ENCODE results near the gene HCN4. TPM values are rescaled to one million over a fixed set of nuclear protein-coding genes. Genes with fewer than 3 reads are reported as not detected.

The HCN4 gene
- total and polyA plus RNA-seq, 4 donors: not detected

DNA sequence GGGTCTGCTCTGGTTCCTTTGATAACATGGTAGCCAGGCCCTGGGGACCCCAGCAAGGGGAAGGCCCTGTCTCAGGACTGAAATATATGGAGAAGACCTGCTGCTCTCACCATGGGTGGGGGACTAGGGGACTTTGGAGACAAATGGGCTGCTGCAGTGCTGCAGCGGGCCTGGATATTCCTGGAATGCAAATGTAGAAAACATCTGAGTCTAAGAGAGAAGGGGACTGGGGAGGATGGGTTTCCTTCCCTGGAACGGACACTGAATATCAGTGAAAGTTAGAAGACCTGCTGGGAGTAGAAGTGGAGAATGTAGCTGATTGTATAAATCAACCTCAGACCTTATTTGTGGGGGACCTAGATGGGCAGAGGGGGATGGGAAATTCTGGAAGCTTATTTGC is 3.1 kb upstream of the HCN4 start:
- Histone ChIP-seq H3K27ac (ENCODE audit: low read depth in 1 of 2, low read length in 2 of 2) (no peak overlapping the region), H3K4me3 (ENCODE audit: low read depth in 1 of 3, low read length in 3 of 3) (no peak overlapping the region), H3K9me3 (ENCODE audit: control insufficient read depth in 4 of 4, low read length in 3 of 4) (no peaks in the 10 kb centered on the region), H3K27me3 (ENCODE audit: control insufficient read depth in 4 of 4, insufficient read depth in 4 of 4, low read length in 3 of 4) (peaks cover 2 to 7% (median 3%) of the 10 kb centered on the region in 4 donors), H3K9ac (ENCODE audit: low read depth in 1 of 2, low read length in 2 of 2) (no peak overlapping the region), H3K4me1 (ENCODE audit: control insufficient read depth in 4 of 4, insufficient read depth in 4 of 4, low read length in 3 of 4) (peaks cover 2 to 18% (median 5%) of the 10 kb centered on the region in 4 donors), H3K36me3 (ENCODE audit: control insufficient read depth in 4 of 4, insufficient read depth in 3 of 4, low read depth in 1 of 4, low read length in 3 of 4) (no peaks in the 10 kb centered on the region)
- WGBS: 61% methylated on average over 2 of the region's 2 CpGs
- no peak for DNase-seq (ENCODE audit: low spot score)
- TF ChIP-seq NR2F2 (IDR thresholded peaks at IDR 0.05) (no peak), ZBTB33 (IDR thresholded peaks at IDR 0.05) (no peak), REST (IDR thresholded peaks at IDR 0.05) (no peak), RAD21 (IDR thresholded peaks at IDR 0.05) (no peak), SP1 (IDR thresholded peaks at IDR 0.05) (no peak), JUND (IDR thresholded peaks at IDR 0.05) (no peak), YY1 (IDR thresholded peaks at IDR 0.05) (no peak), HNF4A (conservative IDR thresholded peaks at IDR 0.05) (no peak), FOXA1 (IDR thresholded peaks at IDR 0.05) (no peak), RXRA (IDR thresholded peaks at IDR 0.05) (no peak), TAF1 (conservative IDR thresholded peaks at IDR 0.05) (no peak), EGR1 (IDR thresholded peaks at IDR 0.05; ENCODE audit: low read depth in 2 of 2) (no peak), HNF4G (IDR thresholded peaks at IDR 0.05) (no peak)
- TF ChIP-seq, protein P1, sequence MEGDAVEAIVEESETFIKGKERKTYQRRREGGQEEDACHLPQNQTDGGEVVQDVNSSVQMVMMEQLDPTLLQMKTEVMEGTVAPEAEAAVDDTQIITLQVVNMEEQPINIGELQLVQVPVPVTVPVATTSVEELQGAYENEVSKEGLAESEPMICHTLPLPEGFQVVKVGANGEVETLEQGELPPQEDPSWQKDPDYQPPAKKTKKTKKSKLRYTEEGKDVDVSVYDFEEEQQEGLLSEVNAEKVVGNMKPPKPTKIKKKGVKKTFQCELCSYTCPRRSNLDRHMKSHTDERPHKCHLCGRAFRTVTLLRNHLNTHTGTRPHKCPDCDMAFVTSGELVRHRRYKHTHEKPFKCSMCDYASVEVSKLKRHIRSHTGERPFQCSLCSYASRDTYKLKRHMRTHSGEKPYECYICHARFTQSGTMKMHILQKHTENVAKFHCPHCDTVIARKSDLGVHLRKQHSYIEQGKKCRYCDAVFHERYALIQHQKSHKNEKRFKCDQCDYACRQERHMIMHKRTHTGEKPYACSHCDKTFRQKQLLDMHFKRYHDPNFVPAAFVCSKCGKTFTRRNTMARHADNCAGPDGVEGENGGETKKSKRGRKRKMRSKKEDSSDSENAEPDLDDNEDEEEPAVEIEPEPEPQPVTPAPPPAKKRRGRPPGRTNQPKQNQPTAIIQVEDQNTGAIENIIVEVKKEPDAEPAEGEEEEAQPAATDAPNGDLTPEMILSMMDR (IDR thresholded peaks at IDR 0.05; ENCODE audit: low read depth, low read length, missing input control): no peak
- TF ChIP-seq, protein P2, sequence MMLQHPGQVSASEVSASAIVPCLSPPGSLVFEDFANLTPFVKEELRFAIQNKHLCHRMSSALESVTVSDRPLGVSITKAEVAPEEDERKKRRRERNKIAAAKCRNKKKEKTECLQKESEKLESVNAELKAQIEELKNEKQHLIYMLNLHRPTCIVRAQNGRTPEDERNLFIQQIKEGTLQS (IDR thresholded peaks at IDR 0.05): no peak
- TF ChIP-seq, protein P3, sequence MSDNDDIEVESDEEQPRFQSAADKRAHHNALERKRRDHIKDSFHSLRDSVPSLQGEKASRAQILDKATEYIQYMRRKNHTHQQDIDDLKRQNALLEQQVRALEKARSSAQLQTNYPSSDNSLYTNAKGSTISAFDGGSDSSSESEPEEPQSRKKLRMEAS (IDR thresholded peaks at IDR 0.05): no peak

DNA sequence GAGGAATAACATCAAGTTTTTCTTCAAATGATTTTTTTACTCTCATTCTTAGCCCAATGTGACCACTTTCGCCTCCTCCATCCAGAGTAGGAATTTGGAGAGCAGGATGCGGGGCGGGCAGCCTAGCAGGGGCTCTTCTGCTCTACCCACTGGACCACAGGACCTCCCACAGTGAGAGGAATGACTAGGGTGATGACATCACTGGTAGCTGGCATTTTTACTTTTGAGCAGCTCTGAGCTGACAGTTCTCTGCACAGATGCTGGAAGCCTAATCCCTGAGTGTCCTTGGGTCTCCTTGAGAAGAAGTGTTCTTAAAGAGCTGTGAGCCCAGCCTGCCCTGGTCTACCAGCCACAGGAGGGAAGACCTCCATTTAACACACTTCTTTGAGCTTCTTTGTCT is 1.4 kb upstream of the HCN4 start:
- Histone ChIP-seq H3K4me1 (ENCODE audit: control insufficient read depth in 4 of 4, insufficient read depth in 4 of 4, low read length in 3 of 4) (peaks cover 2 to 18% (median 5%) of the 10 kb centered on the region in 4 donors), H3K4me3 (ENCODE audit: low read depth in 1 of 3, low read length in 3 of 3) (no peak overlapping the region), H3K9ac (ENCODE audit: low read depth in 1 of 2, low read length in 2 of 2) (no peak overlapping the region), H3K36me3 (ENCODE audit: control insufficient read depth in 4 of 4, insufficient read depth in 3 of 4, low read depth in 1 of 4, low read length in 3 of 4) (no peaks in the 10 kb centered on the region), H3K27ac (ENCODE audit: low read depth in 1 of 2, low read length in 2 of 2) (no peak overlapping the region), H3K9me3 (ENCODE audit: control insufficient read depth in 4 of 4, low read length in 3 of 4) (no peaks in the 10 kb centered on the region), H3K27me3 (ENCODE audit: control insufficient read depth in 4 of 4, insufficient read depth in 4 of 4, low read length in 3 of 4) (peaks cover 2 to 7% (median 5%) of the 10 kb centered on the region in 4 donors)
- 53% methylated on average over 3 of the region's 3 CpGs for WGBS
- DNase-seq (ENCODE audit: low spot score): no peak
- TF ChIP-seq REST (IDR thresholded peaks at IDR 0.05) (no peak), FOXA2 (IDR thresholded peaks at IDR 0.05) (no peak), RAD21 (IDR thresholded peaks at IDR 0.05) (no peak)
- TF ChIP-seq, protein P3 (IDR thresholded peaks at IDR 0.05): no peak
